GM04503 (cell line): ENCODE measurements around the gene PCBD1.

Source experiments
- DNase-seq: peaks from one replicate; pipeline ENCODE4 v3.0.0-alpha.2; 2012; ENCODE audit warnings: low read depth

Gene PCBD1

GRCh38 chr10:70917226-70917625 is 28.9 kb upstream of the PCBD1 start:
- DNase-seq: no peak

- no peak for DNase-seq
These were observed 27.9 kb upstream of the PCBD1 start for GRCh38 chr10:70916241-70916640.

- DNase-seq: no peak
These were observed 27.4 kb upstream of the PCBD1 start for GRCh38 chr10:70915806-70916205.

- DNase-seq: no peak
These were observed 26.8 kb upstream of the PCBD1 start for GRCh38 chr10:70915206-70915605.

GRCh38 chr10:70914316-70914864 is 26.0 kb upstream of the PCBD1 start:
- no peak for DNase-seq

- no peak for DNase-seq
These were observed 25.5 kb upstream of the PCBD1 start for GRCh38 chr10:70913893-70914240.

GRCh38 chr10:70913191-70913892 is 25.0 kb upstream of the PCBD1 start:
- DNase-seq: no peak

GRCh38 chr10:70912556-70912955 is 24.2 kb upstream of the PCBD1 start:
- DNase-seq: no peak

GRCh38 chr10:70911386-70911785 is 23.0 kb upstream of the PCBD1 start:
- no peak for DNase-seq

- DNase-seq: no peak
These were observed 22.3 kb upstream of the PCBD1 start for GRCh38 chr10:70910486-70911341.

- no peak for DNase-seq
These were observed 21.1 kb upstream of the PCBD1 start for GRCh38 chr10:70909326-70909935.

GRCh38 chr10:70908406-70909296 is 20.3 kb upstream of the PCBD1 start:
- DNase-seq: no peak

GRCh38 chr10:70907637-70908405 is 19.5 kb upstream of the PCBD1 start:
- no peak for DNase-seq

GRCh38 chr10:70906953-70907636 is 18.7 kb upstream of the PCBD1 start:
- DNase-seq: no peak

GRCh38 chr10:70906031-70906783 is 17.8 kb upstream of the PCBD1 start:
- DNase-seq: no peak

GRCh38 chr10:70905071-70906021 is 17.0 kb upstream of the PCBD1 start:
- no peak for DNase-seq

GRCh38 chr10:70903262-70903921 is 15.0 kb upstream of the PCBD1 start:
- DNase-seq: no peak
